GM12878 (cell line): ENCODE measurements around the gene CTBP1.
A peak's percentile ranks its signal among the peaks of the same experiment; 100 is the strongest.

Experiments
- ATF3 ChIP-seq: IDR thresholded peaks from 2 replicates; pipeline ENCODE4 v1.6.1; 2011; ENCODE audit warnings: low read depth, mild to moderate bottlenecking, low read length, moderate library complexity, borderline replicate concordance; ENCODE audit errors: extremely low read depth
- CHD1 ChIP-seq: IDR thresholded peaks from 2 replicates; pipeline ENCODE4 v1.6.1; 2012; ENCODE audit warnings: low read depth, low read length, improper control_type of control experiment
- CREB1 ChIP-seq: IDR thresholded peaks from 2 replicates; pipeline ENCODE4 v1.6.1; 2012; ENCODE audit warnings: low read depth, mild to moderate bottlenecking, inconsistent platforms
- EGR1 ChIP-seq, 2 experiments: IDR thresholded peaks; 1 replicate in 1 of 2; 2 replicates in 1 of 2; pipeline ENCODE4 v1.6.1; 2011 to 2012; ENCODE audit warnings: low read depth in 2 of 2, low read length in 2 of 2, borderline replicate concordance in 1 of 2, mild to moderate bottlenecking in 1 of 2, moderate library complexity in 1 of 2
- ELK1 ChIP-seq: IDR thresholded peaks from 2 replicates; pipeline ENCODE4 v1.6.1; 2012; ENCODE audit warnings: low read depth, low read length, improper control_type of control experiment
- EZH2 ChIP-seq: IDR thresholded peaks from 2 replicates; pipeline ENCODE4 v1.6.1; 2012; ENCODE audit warnings: low read depth, mild to moderate bottlenecking, control low read depth, inconsistent platforms, low read length, borderline replicate concordance; ENCODE audit not compliant: control insufficient read depth
- POLR2A ChIP-seq: IDR thresholded peaks from 2 replicates; pipeline ENCODE4 v1.6.1; 2011; ENCODE audit warnings: low read depth, mild to moderate bottlenecking, low read length
- SMC3 ChIP-seq: IDR thresholded peaks from 2 replicates; pipeline ENCODE4 v1.6.1; 2011; ENCODE audit warnings: low read length, improper control_type of control experiment, borderline replicate concordance
- STAT1 ChIP-seq: fragments of 450-650 bp; conservative IDR thresholded peaks from 2 replicates; pipeline ENCODE4 v1.6.1; 2014; ENCODE audit warnings: antibody characterized with exemption, mild to moderate bottlenecking
- USF2 ChIP-seq: IDR thresholded peaks from 2 replicates; pipeline ENCODE4 v1.6.1; 2011; ENCODE audit warnings: low read depth, low read length, improper control_type of control experiment, borderline replicate concordance
- TF ChIP-seq, protein P1 (sequence below), 3 experiments: IDR thresholded peaks in 2 of 3; conservative IDR thresholded peaks in 1 of 3; 2 replicates each; pipeline ENCODE4 v1.5.1; 2011; ENCODE audit warnings: low read depth in 3 of 3, low read length in 3 of 3, mild to moderate bottlenecking in 3 of 3, control low read depth in 2 of 3, moderate library complexity in 2 of 3, inconsistent platforms in 1 of 3, mixed read lengths in 1 of 3; ENCODE audit not compliant: control insufficient read depth in 2 of 3, insufficient read depth in 1 of 3; ENCODE audit errors: extremely low read depth in 1 of 3

DNA sequence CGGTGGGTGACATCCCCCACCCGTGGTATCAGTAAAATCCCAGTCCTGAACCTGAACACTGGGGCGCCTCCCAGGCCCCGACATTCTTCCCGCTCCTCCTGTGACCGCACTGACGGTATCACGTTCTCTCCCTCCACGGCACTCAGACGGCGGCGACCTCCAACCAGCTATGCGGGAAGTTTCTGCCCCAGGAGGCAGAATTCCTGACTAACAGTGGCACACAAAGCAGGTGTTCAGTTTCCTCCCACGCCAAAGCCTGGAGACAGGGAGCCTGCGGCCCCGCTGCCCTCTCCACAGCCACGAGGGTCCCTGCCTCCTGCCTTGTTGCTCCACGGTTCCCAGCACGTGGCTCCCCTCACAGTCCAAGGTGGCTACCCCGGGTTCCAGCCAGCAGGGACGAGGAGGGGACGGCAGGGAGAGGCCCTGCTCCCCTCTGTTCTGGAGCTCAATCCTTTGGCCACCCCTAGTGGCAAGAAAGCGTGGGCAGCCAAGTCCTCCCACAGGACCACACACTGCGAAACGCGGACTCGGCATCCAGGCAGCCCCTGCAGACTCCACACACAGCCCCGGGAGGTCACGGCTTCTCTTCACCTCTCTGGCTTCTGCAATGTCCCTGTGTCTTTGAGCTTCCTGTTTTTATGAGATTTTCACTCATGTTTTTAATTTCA is 15.2 kb downstream of the CTBP1 start:
- TF ChIP-seq CHD1 (no peak), CREB1 (no peak), POLR2A (peak; percentile 54), SMC3 (no peak), USF2 (no peak), EGR1 (IDR thresholded peaks at IDR 0.05; ENCODE audit: borderline replicate concordance in 1 of 2, low read depth in 2 of 2, low read length in 2 of 2) (no peak), ELK1 (no peak), STAT1 (no peak), EZH2 (no peak), ATF3 (no peak)
- TF ChIP-seq, protein P1, sequence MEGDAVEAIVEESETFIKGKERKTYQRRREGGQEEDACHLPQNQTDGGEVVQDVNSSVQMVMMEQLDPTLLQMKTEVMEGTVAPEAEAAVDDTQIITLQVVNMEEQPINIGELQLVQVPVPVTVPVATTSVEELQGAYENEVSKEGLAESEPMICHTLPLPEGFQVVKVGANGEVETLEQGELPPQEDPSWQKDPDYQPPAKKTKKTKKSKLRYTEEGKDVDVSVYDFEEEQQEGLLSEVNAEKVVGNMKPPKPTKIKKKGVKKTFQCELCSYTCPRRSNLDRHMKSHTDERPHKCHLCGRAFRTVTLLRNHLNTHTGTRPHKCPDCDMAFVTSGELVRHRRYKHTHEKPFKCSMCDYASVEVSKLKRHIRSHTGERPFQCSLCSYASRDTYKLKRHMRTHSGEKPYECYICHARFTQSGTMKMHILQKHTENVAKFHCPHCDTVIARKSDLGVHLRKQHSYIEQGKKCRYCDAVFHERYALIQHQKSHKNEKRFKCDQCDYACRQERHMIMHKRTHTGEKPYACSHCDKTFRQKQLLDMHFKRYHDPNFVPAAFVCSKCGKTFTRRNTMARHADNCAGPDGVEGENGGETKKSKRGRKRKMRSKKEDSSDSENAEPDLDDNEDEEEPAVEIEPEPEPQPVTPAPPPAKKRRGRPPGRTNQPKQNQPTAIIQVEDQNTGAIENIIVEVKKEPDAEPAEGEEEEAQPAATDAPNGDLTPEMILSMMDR (IDR thresholded peaks at IDR 0.05 in 2 of 3, conservative IDR thresholded peaks at IDR 0.05 in 1 of 3; ENCODE audit: control insufficient read depth in 2 of 3, extremely low read depth in 1 of 3, insufficient read depth in 1 of 3, low read depth in 3 of 3, low read length in 3 of 3), result peak in 2 of 3 experiments; percentile 12 to 26; a peak in 2 of 6 replicates
